SK-N-MC (cell line): ENCODE data around the gene PTPRA.

Experiments
- DNase-seq: peaks from one replicate; pipeline ENCODE4 v3.0.0-alpha.2; 2011; ENCODE audit warnings: low read depth, low spot score
- H3K27ac ChIP-seq: fragments of 200-600 bp; sonication (generic); 2 replicates; pipeline ENCODE4 v1.5.1; 2016; ENCODE audit warnings: mixed run types
- H3K36me3 ChIP-seq: fragments of 200-600 bp; sonication (generic); 2 replicates; pipeline ENCODE4 v1.6.1; 2017; ENCODE audit warnings: antibody characterized with exemption, low read length, mixed read lengths; ENCODE audit not compliant: insufficient read depth
- H3K4me3 ChIP-seq: fragments of 200-600 bp; sonication (generic); 2 replicates; pipeline ENCODE4 v1.5.1; 2016
- H3K9ac ChIP-seq: fragments of 200-600 bp; sonication (generic); 2 replicates; pipeline ENCODE4 v1.8.0; 2017; ENCODE audit warnings: mixed run types, mixed read lengths; ENCODE audit not compliant: insufficient read length
- H3K9me3 ChIP-seq: fragments of 200-600 bp; sonication (generic); 2 replicates; pipeline ENCODE4 v1.6.1; 2017; ENCODE audit warnings: low read depth, mild to moderate bottlenecking, antibody characterized with exemption, low read length, moderate library complexity, mixed read lengths
- EZH2 ChIP-seq: fragments of 200-600 bp; sonication (generic); IDR thresholded peaks from one replicate; pipeline ENCODE4 v1.6.1; 2017; ENCODE audit warnings: antibody characterized with exemption
- FOXP2 ChIP-seq: optimal IDR thresholded peaks from 2 replicates; pipeline ENCODE3; 2011; ENCODE audit warnings: mild to moderate bottlenecking, moderate library complexity; ENCODE audit not compliant: insufficient read depth; ENCODE audit errors: extremely low read length, control extremely low read depth
- POLR2AphosphoS5 ChIP-seq: IDR thresholded peaks from 2 replicates; pipeline ENCODE4 v1.6.1; 2012; ENCODE audit warnings: mild to moderate bottlenecking, low read depth, low read length, borderline replicate concordance

The PTPRA gene

GRCh38 chr20:2836035-2836434 lies 37.2 kb upstream of the PTPRA start:
- peaks cover 7% of the 10 kb centered on the region; the same call in 1 of the 2 replicates for H3K36me3 ChIP-seq
- TF ChIP-seq POLR2AphosphoS5 (no peak), EZH2 (no peak)
- H3K4me3 ChIP-seq, result no peak overlapping the region
- no peak overlapping the region for H3K27ac ChIP-seq
- H3K9me3 ChIP-seq, result no peaks in the 10 kb centered on the region
- no peak for DNase-seq
- H3K9ac ChIP-seq, result no peak overlapping the region

DNA sequence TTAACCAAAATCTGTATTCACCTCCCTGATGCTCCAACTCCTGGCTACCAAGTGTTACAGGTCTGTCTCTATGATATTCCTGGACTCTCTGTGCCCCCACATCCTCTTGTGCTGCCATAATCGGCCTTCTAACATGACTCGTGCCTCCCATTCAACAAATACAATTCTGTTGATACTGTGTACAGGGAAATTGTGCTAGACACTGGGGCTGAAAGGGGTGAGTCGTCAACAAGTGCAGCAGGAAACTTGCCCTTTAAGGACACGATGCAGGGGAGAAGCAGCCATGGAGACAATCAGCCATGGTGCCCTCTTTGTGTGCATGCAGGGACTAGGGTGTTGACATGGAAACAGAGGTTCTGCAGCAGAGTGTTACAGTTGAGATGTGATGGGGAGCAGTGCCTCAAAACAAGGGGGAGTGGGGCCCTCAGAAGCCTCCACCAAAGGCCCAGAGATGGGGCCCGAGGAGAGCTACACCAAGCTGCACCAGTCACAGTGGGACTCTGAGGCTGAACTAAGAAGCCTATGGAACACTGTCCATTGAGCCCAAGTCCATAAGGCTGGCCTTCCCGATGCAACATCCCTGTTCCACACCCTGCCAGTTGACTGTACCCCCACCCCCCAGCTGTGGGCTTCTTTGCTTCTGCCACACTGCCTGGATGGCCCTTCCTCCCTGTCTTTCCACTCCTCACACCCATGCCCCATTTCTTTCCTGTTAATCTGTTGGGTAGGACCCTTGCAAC lies 35.9 kb upstream of the PTPRA start:
- H3K27ac ChIP-seq, result no peak overlapping the region
- no peaks in the 10 kb centered on the region for H3K9me3 ChIP-seq
- TF ChIP-seq EZH2, result no peak
- no peak for TF ChIP-seq FOXP2
- TF ChIP-seq POLR2AphosphoS5, result no peak
- peaks cover 7% of the 10 kb centered on the region; the same call in 1 of the 2 replicates for H3K36me3 ChIP-seq
- no peak overlapping the region for H3K4me3 ChIP-seq
- DNase-seq, result no peak
- no peak overlapping the region for H3K9ac ChIP-seq

DNA sequence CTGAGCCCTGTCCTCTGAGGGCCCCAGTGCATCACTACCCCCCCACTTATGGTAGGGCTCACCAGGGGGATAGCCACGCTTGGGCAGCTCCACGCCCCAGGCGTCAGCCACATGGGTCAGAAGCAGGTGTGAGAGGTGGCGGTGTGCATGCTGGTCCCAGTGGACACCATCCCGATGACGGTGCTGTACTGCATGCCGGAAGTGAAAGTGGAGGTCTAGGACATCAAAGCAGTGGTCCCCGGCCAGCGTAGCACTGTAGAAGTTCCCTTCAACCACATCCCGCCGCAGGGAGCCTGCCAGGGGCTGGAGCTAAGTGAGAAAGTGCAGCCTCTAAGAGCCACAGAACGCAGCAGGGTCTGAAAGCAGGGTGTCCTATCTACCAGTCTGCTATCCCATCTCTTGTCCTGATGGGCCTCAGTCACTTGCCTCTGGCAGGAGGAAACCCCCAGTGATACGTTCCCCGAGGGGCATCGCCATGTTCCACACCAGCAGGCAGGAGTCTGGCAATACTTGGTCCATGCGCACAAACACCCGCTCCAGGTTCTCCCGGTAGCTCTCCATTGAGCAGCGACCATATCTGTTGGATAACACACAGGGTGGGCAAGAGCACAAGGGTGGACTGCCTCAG lies 35.0 kb upstream of the PTPRA start:
- no peak for TF ChIP-seq POLR2AphosphoS5
- TF ChIP-seq EZH2, result no peak
- Histone ChIP-seq H3K4me3 (no peak overlapping the region), H3K27ac (no peak overlapping the region), H3K9ac (no peak overlapping the region), H3K9me3 (no peaks in the 10 kb centered on the region), H3K36me3 (peaks cover 7% of the 10 kb centered on the region; the same call in 1 of the 2 replicates)
- DNase-seq, result no peak

GRCh38 chr20:2838847-2839671 lies 34.2 kb upstream of the PTPRA start:
- Histone ChIP-seq H3K9me3 (no peaks in the 10 kb centered on the region), H3K9ac (no peak overlapping the region), H3K27ac (no peak overlapping the region), H3K4me3 (peak overlapping the region; percentile 95), H3K36me3 (peaks cover 7% of the 10 kb centered on the region; the same call in 1 of the 2 replicates)
- TF ChIP-seq EZH2 (no peak), POLR2AphosphoS5 (no peak), FOXP2 (no peak)
- DNase-seq, result no peak

GRCh38 chr20:2839732-2840137 lies 33.5 kb upstream of the PTPRA start:
- no peak for TF ChIP-seq FOXP2
- TF ChIP-seq EZH2, result no peak
- TF ChIP-seq POLR2AphosphoS5, result no peak
- peak overlapping the region; percentile 94 for H3K9ac ChIP-seq
- H3K9me3 ChIP-seq, result no peaks in the 10 kb centered on the region
- H3K36me3 ChIP-seq, result peaks cover 7% of the 10 kb centered on the region; the same call in 1 of the 2 replicates
- peak overlapping the region; percentile 95 for H3K4me3 ChIP-seq
- H3K27ac ChIP-seq, result peak overlapping the region; percentile 80; the same call in 1 of the 2 replicates
- no peak for DNase-seq

DNA sequence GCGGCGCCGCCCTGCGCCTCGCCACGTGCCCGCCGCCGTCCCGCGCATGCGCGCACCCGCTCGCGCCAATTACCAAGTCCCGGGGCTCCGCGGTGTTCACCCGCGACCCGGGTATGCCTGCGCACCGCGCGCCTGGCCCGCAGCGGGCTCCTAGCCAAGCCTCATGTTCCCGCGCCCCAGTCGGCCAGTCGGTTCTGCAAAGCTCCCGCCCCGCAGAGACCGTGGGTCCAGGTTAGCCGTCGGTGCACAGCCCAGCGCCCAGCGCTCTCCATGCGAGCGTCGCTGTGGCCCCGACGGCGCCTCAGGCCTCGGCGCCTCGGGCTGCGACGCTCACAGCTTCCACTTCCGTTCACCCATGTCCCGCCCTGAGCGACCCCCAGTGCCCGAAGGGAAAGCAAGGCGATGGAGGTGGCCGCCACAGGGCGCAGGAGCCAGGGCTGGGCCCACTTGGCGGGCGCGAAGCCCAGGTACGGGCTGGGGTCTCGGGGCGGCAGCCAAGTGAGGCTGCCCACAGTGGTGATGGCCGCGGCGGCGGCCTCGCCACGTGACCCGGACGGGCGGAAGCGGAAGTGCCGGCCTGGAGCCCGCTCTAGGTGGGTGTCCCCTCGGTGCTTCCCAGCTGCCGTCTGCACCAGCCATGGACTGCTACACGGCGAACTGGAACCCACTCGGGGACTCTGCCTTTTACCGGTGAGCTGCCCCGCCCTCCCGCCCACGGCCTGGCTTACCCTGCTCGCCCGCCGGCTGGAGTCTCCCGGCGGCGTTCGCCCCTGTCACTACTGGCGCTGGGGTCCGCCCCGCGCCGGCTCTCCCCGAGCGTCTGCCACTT lies 32.9 kb upstream of the PTPRA start, which contains the start of the genes PCED1A and VPS16:
PCED1A (minus strand) TSS at position 518 of the 829 bp plus-strand sequence. CDS start 743 bp downstream, outside the sequence.
VPS16 (plus strand) TSS at position 608 of the 829 bp plus-strand sequence; CDS start at position 638, 30 bp downstream.
- peak within 1 kb of the TSS; percentile 80 for H3K27ac ChIP-seq
- no peaks in the 10 kb centered on the region for H3K9me3 ChIP-seq
- peaks cover 7% of the 10 kb centered on the region; the same call in 1 of the 2 replicates for H3K36me3 ChIP-seq
- peak within 1 kb of the TSS; percentile 95 for H3K4me3 ChIP-seq
- H3K9ac ChIP-seq, result peak within 1 kb of the TSS; percentile 94
- TF ChIP-seq FOXP2, result no peak
- peak; percentile 87 for TF ChIP-seq POLR2AphosphoS5
- no peak for TF ChIP-seq EZH2
- no peak for DNase-seq

GRCh38 chr20:2840967-2841531 lies 32.2 kb upstream of the PTPRA start:
- peak overlapping the region; percentile 95 for H3K4me3 ChIP-seq
- H3K9me3 ChIP-seq, result no peaks in the 10 kb centered on the region
- H3K36me3 ChIP-seq, result peaks cover 7% of the 10 kb centered on the region; the same call in 1 of the 2 replicates
- DNase-seq, result no peak
- no peak overlapping the region for H3K27ac ChIP-seq
- TF ChIP-seq EZH2 (no peak), FOXP2 (no peak), POLR2AphosphoS5 (no peak)
- peak overlapping the region; percentile 78 for H3K9ac ChIP-seq
